GOT3 (cell line): ENCODE results near the gene LRRC58.

Experiments
- DNase-seq: peaks from one replicate; lab custom pipeline; 2025; ENCODE audit warnings: mixed read lengths; lab: John Stamatoyannopoulos, UW

LRRC58 gene

DNA sequence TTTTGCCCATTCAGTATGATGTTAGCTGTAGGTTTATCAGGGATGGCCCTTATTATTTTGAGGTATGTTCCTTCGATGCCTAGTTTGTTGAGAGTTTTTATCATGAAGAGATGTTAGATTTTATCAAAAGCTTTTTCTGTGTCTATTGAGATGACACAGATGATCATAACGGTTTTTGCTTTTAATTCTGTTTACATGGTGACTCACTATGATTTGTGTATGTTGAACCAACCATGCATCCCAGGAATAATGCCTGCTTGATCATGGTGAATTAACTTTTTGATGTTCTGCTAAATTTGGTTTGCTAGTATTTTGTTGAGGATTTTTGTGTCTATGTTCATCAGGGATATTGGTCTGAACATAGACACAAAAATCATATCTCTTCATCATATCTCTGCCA lies 72.4 kb downstream of the LRRC58 start:
- DNase-seq, result no peak

GRCh38 chr3:120275618-120276017 lies 73.5 kb downstream of the LRRC58 start:
- no peak for DNase-seq

GRCh38 chr3:120274739-120275167 lies 74.4 kb downstream of the LRRC58 start:
- DNase-seq, result no peak
